ENCODE results near the gene ANTXR1.

Gene ANTXR1

DNA sequence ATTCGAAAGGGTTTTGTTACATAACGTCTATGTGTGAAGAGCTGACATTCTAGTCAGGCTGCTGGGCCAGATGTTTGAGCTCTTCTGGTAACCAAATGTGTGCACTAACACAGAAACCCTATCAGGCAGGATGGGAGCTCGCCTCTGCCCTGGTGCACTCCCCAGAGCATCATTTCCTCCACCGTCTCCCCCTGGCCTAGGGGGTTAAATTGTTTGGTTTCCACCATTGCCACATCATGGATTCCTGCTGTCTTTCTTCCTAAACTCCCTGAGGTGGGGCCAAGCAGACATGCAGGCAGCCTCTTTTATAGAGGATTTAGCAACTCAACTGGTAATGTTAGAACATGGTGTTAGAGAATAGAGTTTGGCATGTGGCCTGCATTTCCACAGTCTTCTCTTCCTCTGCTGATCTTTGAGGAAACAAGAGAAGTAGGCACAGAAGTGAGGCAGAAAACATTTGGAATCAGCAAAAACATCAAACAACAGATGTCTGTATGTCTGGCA is 87.3 kb downstream of the ANTXR1 start:
- DNase-seq: no peak

DNA sequence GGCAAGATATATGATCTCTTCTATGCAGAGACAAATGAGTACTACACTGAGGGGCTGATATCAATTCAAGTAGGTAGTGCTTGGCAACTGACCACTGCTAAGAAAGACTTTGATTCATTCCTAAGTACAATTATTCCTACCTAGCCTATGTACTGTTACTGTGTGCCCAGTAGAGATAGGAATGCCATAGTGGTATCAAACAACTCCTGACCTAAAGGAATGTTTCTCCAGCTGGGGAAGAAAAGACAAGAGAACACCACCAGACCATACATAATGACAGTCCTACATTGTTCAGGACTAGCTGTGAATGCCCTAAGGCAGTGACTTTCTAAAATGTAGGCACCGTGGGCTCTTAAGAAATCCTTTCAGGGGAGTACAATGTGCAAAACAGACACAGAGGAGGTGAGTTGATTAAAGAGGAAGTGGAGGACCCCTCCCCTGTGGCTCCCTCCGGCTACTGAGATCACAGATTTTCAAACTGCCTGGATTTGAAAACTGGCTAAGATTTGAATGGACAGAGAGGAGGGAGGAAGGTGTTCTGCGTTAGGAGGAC is 89.1 kb downstream of the ANTXR1 start:
- DNase-seq: no peak

DNA sequence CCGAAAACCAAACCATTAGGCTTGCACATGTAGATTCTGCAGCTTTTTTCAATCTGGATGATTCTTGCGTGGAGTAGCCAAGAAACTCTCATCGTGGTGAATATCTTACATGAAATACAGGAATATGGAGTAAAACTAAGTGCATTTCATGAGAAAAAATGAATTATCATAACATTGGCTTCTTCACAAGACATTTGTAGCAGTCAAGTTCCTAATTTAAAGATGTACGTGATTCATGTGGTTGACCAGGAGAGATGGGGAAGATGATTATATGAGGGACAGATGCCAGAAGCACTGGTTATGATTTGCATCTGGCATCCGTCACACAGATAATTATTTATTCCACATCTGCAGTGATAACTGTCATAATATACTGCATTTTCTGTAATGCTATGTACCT is 90.4 kb downstream of the ANTXR1 start:
- DNase-seq: no peak

DNA sequence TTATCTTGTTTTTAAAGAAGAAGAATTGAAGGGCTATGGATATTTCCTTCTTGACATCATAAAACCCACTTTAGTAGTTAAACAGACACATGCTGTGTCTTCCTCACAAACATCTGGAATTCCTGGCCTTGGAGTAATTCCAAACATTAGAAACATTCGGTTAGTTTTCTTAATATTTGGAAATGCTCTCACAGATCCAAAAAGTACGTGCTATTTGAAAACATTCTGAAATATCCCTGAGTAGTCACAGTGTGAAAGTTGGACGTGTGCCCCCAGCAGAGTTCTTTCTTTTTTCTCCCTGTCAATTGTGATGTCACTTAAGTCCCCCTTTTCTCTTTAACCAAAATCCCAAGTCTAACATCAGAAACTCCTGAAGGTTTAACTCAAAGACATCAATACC is 91.3 kb downstream of the ANTXR1 start:
- no peak for DNase-seq

DNA sequence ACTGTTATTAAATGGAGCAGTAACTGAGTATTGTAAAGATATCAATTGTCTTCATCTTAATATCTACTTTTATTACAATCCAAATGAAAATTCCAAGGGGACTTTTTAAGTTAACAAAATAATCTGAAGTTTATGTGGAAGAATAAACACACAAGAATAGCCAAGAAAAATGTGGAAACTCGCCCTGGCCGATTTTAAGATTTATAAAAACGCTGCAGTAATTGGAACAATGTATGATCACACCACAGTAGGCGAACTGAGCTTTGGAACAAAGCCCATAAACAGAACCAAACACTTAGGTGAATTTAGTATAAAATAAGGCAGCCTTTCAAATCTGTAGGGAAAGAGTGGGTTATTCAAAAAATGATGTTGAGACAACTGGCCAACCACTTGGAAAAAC is 96.3 kb downstream of the ANTXR1 start:
- no peak for DNase-seq

DNA sequence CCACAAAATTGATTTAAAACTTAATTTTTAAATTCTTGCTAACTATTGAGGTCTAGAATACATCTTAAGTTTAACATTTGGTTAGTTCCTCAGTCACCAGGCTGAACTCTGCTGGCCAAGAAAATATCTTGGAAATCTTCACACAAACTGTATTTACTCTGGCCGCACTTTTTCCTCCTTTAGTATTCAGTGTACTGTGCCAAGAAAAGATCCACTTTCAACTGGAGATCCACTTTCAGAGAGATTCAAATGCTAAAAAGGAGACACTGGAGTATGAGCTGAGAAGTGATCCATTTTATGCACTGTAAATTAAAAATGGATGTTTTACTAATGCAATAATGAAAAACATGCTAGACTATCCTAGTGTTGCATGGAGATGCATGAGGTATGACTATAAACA is 98.1 kb downstream of the ANTXR1 start:
- no peak for DNase-seq

DNA sequence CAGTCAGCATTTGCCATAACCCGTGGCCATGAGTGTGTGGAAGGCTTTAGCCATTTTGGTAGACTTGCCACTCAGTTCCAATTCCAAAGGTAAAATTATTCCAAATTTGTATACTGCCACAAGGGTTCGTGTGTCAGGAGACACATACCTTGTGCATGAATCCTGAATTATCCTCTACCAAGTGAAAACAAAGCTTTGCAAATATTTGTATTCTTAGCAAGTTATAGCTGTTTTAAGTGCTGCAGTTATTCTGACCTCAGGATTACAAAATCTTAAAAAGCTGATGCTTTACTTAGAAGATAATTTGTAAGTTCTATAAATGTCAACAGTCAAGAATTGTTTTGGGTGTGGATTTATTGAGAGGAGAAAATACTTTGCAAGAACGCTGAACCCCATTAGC is 100.6 kb downstream of the ANTXR1 start:
- no peak for DNase-seq

DNA sequence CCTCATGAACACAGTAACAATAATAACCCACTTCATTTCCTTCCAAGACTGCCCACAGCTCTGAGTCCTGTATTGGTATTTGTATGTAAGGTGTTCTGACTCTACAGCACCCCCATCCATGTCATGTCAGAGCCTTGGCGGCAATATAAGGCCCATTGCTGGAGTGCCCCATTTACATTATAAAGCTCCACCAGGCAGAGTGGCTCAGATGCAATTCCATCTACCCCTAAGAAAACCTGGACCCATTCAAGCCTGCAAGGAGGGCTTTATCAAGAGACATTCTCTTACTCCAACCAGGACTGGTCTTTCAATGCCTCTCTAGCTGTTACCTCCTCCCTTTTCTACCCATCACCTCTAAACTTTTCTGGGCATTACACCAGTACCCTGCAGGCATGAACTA is 101.6 kb downstream of the ANTXR1 start:
- no peak for DNase-seq

DNA sequence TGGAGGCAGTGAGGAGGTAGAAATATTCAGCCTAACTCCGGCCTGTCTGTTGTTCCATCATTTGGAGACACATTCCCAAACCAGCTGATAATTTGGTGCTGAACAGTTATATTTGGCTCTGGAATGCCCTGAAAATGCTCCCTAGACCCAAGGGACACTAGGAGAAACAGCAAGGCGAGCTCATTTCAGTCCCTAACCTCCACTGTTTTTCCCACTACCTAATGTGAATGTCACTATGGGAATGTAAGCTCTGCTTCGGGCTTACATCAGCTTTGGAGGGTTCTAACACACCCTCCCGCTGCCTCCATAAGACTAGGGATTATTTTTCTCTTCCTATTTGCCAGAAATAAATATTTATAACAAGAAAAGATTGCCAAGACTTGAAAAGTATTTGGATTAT is 103.5 kb downstream of the ANTXR1 start:
- no peak for DNase-seq

DNA sequence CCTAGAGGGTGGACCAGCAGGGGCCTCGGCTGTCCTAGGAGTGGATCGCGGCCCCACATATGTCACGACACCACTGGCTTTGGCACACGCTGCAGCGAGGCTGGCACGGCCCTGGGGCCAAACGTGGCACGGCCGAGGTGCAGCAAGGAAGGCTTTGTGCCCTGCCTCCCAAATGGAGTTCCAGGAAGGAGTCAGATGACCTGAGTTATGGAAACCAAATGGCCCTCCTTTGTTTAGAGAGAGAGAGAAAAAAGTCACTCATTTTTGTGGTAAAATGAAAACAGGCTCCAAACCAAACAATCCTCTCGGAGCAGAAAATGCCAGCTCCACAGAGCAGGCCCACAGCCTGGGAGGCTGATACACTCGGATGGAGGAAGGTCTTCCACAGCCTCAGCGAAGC is 105.6 kb downstream of the ANTXR1 start:
- DNase-seq: no peak

DNA sequence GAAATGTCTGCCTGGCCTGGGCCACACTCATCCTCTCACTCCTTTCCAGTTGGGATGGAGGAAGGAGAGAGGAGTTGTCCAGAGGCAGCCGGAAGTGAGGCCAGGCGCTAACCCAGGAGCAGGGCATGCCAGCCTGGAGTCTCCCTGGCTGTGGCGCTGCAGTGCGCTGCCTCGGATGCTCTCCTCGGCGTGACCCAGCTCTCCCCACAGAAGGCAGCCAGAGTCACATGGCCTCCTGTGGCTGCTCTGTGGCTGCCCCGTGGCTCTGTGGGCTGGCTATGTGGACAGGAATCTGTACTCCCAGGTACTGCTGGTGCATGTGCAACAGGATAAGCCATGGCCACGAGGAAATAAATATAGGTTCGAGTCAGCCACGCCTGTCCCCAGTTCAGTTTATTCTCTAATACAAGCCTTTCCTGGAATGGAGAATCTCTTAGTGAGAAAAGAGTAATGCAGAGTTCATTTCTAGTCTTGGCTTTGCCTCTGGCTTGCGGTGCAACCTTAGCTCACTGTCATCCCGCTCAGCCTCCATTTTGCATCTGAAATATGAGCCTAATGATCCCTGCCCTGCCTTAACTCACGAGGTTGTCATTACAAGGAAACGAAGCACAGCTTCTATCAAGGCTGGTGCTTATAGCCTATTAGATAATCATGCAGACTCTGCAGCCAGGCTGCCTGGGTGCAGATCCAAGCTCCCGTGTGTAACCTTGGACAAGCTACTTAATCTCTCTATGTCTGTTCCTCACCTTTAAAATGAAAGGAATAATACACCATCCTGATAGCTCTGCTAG is 106.3 kb downstream of the ANTXR1 start:
- peak; percentile 72 for DNase-seq

DNA sequence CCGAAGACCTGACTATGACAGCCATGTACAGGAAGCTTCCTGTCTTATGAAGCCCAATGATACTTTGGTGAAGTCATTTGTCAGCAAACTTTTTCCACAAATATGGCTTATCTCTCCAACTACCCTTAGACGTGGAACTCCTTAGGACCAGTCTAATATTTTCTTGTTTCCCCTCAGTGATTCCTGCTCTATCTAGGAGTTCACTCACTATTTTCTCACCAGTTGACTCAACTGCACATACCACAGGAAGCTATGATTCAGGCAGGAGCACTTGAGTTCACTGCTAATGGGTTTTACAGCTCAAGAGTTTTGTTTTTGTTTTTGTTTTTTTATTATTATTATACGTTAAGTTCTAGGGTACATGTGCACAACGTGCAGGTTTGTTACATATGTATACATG is 109.3 kb downstream of the ANTXR1 start:
- DNase-seq: no peak

DNA sequence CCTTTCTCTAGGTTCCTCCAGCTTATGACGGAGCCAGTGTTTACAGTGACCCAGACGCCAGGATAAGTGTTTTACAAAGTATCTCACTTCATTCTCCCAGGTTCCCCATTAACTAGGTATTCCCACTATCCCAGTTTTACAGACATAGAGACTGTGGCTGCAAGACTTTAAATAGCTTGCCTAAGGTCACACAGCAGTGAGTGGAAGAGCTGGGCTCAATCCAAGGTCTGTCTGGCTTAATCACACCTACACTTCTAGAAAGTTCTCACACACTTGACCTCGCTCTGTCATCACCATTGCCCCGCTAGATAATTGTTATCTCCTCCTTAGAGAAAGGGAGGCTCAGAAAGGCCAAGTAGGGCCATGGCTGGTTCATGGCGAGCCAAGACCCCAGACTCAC is 110.2 kb downstream of the ANTXR1 start:
- no peak for DNase-seq

DNA sequence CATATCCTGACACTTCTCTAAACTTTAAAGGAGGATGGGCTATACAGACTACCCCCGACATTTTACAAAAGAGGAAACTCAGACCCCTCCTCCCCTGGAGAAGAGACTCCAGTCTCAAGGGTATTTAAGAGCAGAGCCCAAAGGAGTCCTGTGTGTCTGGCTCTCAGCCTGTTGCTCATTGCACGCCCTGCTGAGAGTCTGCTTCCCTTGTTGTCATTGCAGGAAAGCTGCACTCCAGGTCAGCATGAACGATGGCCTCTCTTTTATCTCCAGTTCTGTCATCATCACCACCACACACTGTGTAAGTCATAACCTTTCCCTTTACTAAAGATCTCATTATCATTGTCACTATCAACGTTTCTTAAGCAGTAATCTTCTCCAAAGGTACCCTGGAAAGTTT is 111.4 kb downstream of the ANTXR1 start:
- DNase-seq: no peak

DNA sequence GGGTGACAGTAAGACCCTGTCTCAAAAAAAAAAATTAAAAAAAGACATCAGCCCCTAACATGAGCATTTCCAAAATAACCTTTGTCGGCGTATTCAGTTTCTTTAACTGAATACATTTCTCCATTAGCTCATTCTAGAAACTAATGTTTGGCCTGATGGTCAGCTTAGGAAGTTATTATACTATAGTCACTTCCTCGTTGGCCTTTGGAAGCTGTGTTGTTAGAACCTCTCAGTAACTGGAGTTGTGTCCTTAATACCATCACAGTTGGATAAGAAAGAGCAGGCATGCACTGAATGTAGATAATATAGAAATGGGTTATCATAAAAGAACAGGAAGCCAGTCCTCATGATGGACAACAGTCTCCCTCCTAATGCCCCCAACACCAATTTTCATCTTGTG is 112.8 kb downstream of the ANTXR1 start:
- no peak for DNase-seq

DNA sequence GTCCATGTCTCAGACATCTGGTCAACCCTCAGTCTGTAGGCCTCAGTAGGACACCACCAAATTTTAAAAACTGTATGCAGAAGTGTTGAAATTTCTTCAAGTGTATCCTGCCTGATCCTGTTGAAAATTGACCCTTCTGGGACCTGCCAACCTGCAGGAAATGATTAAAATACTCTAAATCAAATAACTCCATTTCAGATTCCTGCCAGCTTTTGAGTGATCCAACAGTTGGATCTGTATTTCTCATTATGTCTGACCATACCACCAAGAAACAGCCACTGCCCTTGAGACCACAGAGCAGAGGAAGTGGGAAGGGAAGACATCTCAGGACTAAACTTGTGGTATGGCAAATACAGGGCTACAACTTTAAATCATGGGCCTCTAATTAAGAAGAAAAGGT is 113.4 kb downstream of the ANTXR1 start:
- DNase-seq: no peak

DNA sequence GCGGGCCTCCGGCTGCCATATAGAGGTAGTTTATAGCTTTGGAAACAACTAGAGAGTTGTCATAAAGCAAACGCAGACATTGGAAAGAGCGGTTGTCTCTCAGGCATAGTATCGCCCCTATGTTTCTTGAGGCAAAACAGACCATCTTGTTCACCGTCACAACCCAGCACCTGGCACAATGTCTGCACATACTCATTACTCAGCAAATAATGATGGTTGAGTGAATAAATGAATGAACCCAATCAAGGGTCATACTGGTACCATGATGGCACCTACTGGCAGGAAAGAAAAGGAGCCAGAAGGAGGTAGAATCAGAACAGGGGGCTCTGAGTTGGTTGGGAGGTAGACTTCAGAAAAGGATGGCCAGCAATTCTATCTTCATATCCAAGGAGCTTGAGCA is 118.5 kb downstream of the ANTXR1 start:
- no peak for DNase-seq

DNA sequence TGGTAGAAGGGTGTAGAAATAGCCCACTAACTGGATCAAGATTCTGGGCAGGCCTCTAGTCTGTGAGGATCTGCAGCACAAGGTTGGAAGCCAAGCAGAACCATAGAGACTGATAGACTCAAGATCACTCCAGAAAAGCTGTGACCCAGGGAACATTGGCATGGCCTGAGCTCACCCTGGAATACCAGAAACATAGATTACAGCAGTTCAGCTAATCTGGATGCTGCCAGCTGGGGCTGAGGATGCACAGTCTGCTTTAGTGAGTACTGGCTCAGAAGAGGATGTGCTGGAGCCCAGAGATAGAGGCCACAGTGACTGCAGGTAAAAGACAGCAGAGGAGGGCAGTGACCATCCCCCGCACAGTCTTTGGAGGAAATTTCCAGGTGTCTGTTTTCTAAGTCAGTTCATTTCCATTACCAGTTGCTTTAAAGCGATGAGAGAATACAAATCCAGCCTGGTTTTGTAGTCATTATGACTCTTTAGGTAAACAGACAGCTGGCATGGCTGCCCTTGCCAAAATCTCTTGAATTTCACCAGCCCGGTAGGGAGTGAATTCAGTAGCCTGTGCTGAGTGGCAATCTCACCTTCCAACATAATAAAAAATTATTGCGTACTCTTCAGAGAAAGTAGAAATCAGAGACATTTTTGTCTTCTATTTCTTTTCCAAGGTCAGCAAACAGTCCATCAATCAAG is 119.2 kb downstream of the ANTXR1 start:
- DNase-seq: no peak

DNA sequence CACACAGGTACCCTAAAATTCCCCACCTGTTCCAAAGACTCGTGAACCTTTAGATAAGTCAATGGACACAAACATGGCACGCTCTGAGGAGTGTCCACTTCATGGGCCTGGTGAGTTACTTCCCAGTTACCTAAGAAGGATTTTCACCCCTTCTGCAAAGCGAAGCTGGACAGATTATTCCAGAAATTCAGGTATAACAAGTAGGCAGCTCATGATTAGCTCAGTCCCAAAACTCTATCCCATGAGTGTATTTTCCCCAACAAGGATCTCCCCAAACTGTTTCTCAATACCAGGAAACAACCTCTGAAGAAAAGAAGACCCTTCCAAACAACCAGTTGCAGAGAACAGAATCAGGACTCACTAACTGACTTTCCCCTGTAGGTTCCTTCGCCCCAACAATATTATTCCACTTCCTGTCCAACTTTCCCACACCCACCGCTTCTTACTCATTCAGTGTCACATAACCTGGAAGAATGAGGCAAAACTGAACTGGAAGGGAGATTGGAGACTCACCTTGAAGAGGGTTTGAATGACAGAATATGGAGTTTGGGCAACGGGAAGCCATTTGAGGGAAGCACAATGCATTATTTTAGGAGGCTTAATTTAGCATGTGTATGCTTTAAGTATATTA is 120.1 kb downstream of the ANTXR1 start:
- DNase-seq: no peak

DNA sequence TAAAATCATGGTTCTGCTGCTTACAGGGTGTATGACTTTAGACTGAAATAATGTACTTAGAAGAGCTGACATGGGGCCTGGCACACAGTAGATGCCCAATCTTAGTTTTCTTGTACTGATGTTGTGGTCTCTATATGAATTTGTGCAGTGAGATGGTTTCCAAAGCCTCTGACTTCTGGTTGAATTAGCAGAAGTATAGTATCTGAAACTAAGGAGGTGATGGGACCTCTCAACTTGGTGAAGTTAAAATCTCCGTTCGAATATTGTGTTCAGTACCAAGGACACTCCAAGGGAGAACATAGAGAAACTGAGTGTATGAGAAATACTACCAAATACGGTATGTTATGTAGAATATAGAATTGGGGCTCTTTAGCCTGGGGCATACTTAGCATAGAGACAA is 120.9 kb downstream of the ANTXR1 start:
- no peak for DNase-seq

DNA sequence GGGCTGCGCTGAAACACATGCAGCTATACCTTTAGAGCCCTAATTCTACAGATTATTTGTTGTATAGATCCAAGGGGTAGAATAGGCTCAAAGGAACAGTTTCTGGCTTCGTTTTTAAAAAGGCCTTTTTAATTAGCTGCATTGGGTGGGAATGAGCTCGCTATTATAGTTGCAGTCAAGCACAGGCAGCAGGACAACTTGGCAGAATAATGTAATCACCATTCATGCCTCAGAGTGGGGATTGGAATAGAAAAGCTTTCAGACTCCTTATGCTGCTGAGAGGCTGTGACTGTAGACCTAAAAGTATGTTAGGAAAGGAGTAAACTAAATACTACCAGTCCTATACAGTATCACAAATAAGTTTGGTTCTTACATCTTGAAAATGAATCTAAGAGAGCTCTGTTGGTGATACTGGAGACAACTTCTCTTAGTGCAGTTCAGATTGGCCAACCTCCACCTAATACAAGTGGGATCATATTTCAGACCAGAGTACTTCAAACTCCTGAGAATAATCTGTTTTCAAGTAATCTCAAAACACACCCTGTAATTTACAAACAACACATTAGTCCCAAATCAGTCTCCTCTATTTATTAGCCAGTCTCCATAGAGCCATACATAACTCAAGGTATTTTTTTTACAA is 121.4 kb downstream of the ANTXR1 start:
- no peak for DNase-seq

DNA sequence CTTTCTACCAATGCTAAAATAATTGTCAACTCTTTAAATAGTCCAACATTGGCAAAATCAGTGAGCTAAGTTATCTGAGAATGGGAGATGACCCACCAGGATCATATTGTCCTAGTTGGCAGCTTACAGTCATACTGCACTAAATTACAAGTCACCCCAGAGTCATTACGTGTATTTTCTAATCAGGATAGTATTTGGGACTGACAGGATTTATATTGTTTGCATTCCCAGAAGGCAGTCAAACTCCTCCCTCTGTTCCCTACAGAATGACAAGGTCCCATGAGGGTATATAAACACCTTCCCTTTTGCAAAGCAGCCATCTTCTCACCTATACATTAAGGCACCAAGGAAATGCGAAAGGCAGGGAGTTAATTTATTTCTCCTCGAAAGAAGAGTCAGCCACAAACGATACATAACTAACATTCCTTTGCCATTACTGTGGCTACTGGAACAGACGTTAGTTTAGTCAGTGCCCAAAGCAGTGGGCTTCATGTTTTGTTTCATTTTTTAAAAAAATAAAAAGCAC is 125.3 kb downstream of the ANTXR1 start:
- no peak for DNase-seq
